ENCODE results near the gene RHBDD1. TPM values are rescaled to one million over a fixed set of nuclear protein-coding genes. Genes with fewer than 3 reads are reported as not detected.

RHBDD1 gene
- total and polyA plus RNA-seq, 2 donors: 11.5 to 62.0 TPM

- H3K27ac ChIP-seq (ENCODE audit: low read depth in 1 of 2, low read length in 1 of 2): no peak overlapping the region
- DNase-seq (ENCODE audit: low read depth in 6 of 9, low spot score in 9 of 9): no peak
- no peak overlapping the region for H3K4me3 ChIP-seq (ENCODE audit: low read length in 2 of 2)
- no peaks in the 10 kb centered on the region for H3K9me3 ChIP-seq (ENCODE audit: control insufficient read depth in 2 of 2, insufficient read depth in 1 of 2, low read length in 1 of 2)
- H3K4me1 ChIP-seq (ENCODE audit: control insufficient read depth in 2 of 2, insufficient read depth in 2 of 2, low read length in 2 of 2): no peaks in the 10 kb centered on the region
- H3K27me3 ChIP-seq (ENCODE audit: control insufficient read depth in 2 of 2, insufficient read depth in 1 of 2, low read length in 1 of 2): no peaks in the 10 kb centered on the region
- H3K36me3 ChIP-seq (ENCODE audit: control insufficient read depth in 2 of 2, insufficient read depth in 2 of 2, low read length in 1 of 2): peaks cover 0 to 11% of the 10 kb centered on the region in 2 donors
Observed at GRCh38 chr2:226884166-226884565, 48.3 kb downstream of the RHBDD1 start.

- DNase-seq (ENCODE audit: low read depth in 6 of 9, low spot score in 9 of 9): no peak
- Histone ChIP-seq H3K4me1 (ENCODE audit: control insufficient read depth in 2 of 2, insufficient read depth in 2 of 2, low read length in 2 of 2) (no peaks in the 10 kb centered on the region), H3K27ac (ENCODE audit: low read depth in 1 of 2, low read length in 1 of 2) (no peak overlapping the region), H3K4me3 (ENCODE audit: low read length in 2 of 2) (no peak overlapping the region), H3K9me3 (ENCODE audit: control insufficient read depth in 2 of 2, insufficient read depth in 1 of 2, low read length in 1 of 2) (no peaks in the 10 kb centered on the region), H3K36me3 (ENCODE audit: control insufficient read depth in 2 of 2, insufficient read depth in 2 of 2, low read length in 1 of 2) (peaks cover 0 to 9% of the 10 kb centered on the region in 2 donors), H3K27me3 (ENCODE audit: control insufficient read depth in 2 of 2, insufficient read depth in 1 of 2, low read length in 1 of 2) (no peaks in the 10 kb centered on the region)
- WGBS: 98% methylated on average over 8 of the region's 8 CpGs
Observed at GRCh38 chr2:226885769-226886435, 50.0 kb downstream of the RHBDD1 start.

GRCh38 chr2:226887940-226888339 lies 52.1 kb downstream of the RHBDD1 start:
- no peaks in the 10 kb centered on the region for H3K27me3 ChIP-seq (ENCODE audit: control insufficient read depth in 2 of 2, insufficient read depth in 1 of 2, low read length in 1 of 2)
- no peak overlapping the region for H3K4me3 ChIP-seq (ENCODE audit: low read length in 2 of 2)
- 88% methylated on average over 6 of the region's 6 CpGs for WGBS
- no peak for DNase-seq (ENCODE audit: low read depth in 6 of 9, low spot score in 9 of 9)
- H3K27ac ChIP-seq (ENCODE audit: low read depth in 1 of 2, low read length in 1 of 2): no peak overlapping the region
- no peaks in the 10 kb centered on the region for H3K9me3 ChIP-seq (ENCODE audit: control insufficient read depth in 2 of 2, insufficient read depth in 1 of 2, low read length in 1 of 2)
- H3K4me1 ChIP-seq (ENCODE audit: control insufficient read depth in 2 of 2, insufficient read depth in 2 of 2, low read length in 2 of 2): peaks cover 7 to 14% of the 10 kb centered on the region in 2 donors
- H3K36me3 ChIP-seq (ENCODE audit: control insufficient read depth in 2 of 2, insufficient read depth in 2 of 2, low read length in 1 of 2): peaks cover 0 to 8% of the 10 kb centered on the region in 2 donors

GRCh38 chr2:226888378-226888965 lies 52.6 kb downstream of the RHBDD1 start:
- Histone ChIP-seq H3K27me3 (ENCODE audit: control insufficient read depth in 2 of 2, insufficient read depth in 1 of 2, low read length in 1 of 2) (no peaks in the 10 kb centered on the region), H3K4me3 (ENCODE audit: low read length in 2 of 2) (no peak overlapping the region)
- 95% methylated on average over 2 of the region's 2 CpGs for WGBS

GRCh38 chr2:226888971-226889370 lies 53.1 kb downstream of the RHBDD1 start:
- no peak for DNase-seq (ENCODE audit: low read depth in 6 of 9, low spot score in 9 of 9)
- Histone ChIP-seq H3K4me1 (ENCODE audit: control insufficient read depth in 2 of 2, insufficient read depth in 2 of 2, low read length in 2 of 2) (peaks cover 7 to 15% of the 10 kb centered on the region in 2 donors), H3K9me3 (ENCODE audit: control insufficient read depth in 2 of 2, insufficient read depth in 1 of 2, low read length in 1 of 2) (no peaks in the 10 kb centered on the region), H3K4me3 (ENCODE audit: low read length in 2 of 2) (no peak overlapping the region), H3K27me3 (ENCODE audit: control insufficient read depth in 2 of 2, insufficient read depth in 1 of 2, low read length in 1 of 2) (no peaks in the 10 kb centered on the region), H3K36me3 (ENCODE audit: control insufficient read depth in 2 of 2, insufficient read depth in 2 of 2, low read length in 1 of 2) (peaks cover 0 to 9% of the 10 kb centered on the region in 2 donors), H3K27ac (ENCODE audit: low read depth in 1 of 2, low read length in 1 of 2) (no peak overlapping the region)
- WGBS: 97% methylated on average over 4 of the region's 4 CpGs

More at GRCh38 chr2:226888378-226888965, 52.6 kb downstream of the RHBDD1 start:
- Histone ChIP-seq H3K27ac (ENCODE audit: low read depth in 1 of 2, low read length in 1 of 2) (no peak overlapping the region), H3K4me1 (ENCODE audit: control insufficient read depth in 2 of 2, insufficient read depth in 2 of 2, low read length in 2 of 2) (peaks cover 7 to 15% of the 10 kb centered on the region in 2 donors), H3K36me3 (ENCODE audit: control insufficient read depth in 2 of 2, insufficient read depth in 2 of 2, low read length in 1 of 2) (peaks cover 0 to 8% of the 10 kb centered on the region in 2 donors), H3K9me3 (ENCODE audit: control insufficient read depth in 2 of 2, insufficient read depth in 1 of 2, low read length in 1 of 2) (no peaks in the 10 kb centered on the region)
- no peak for DNase-seq (ENCODE audit: low read depth in 6 of 9, low spot score in 9 of 9)

GRCh38 chr2:226890286-226890685 lies 54.4 kb downstream of the RHBDD1 start:
- Histone ChIP-seq H3K36me3 (ENCODE audit: control insufficient read depth in 2 of 2, insufficient read depth in 2 of 2, low read length in 1 of 2) (peaks cover 0 to 10% of the 10 kb centered on the region in 2 donors), H3K4me3 (ENCODE audit: low read length in 2 of 2) (no peak overlapping the region), H3K9me3 (ENCODE audit: control insufficient read depth in 2 of 2, insufficient read depth in 1 of 2, low read length in 1 of 2) (no peaks in the 10 kb centered on the region), H3K27ac (ENCODE audit: low read depth in 1 of 2, low read length in 1 of 2) (no peak overlapping the region), H3K4me1 (ENCODE audit: control insufficient read depth in 2 of 2, insufficient read depth in 2 of 2, low read length in 2 of 2) (peaks cover 11 to 18% of the 10 kb centered on the region in 2 donors), H3K27me3 (ENCODE audit: control insufficient read depth in 2 of 2, insufficient read depth in 1 of 2, low read length in 1 of 2) (no peaks in the 10 kb centered on the region)
- no peak for DNase-seq (ENCODE audit: low read depth in 6 of 9, low spot score in 9 of 9)
- WGBS: 96% methylated on average over 1 of the region's 1 CpG

- H3K4me3 ChIP-seq (ENCODE audit: low read length in 2 of 2): no peak overlapping the region
- WGBS: 79% methylated on average over 2 of the region's 2 CpGs
- peaks cover 11 to 18% of the 10 kb centered on the region in 2 donors for H3K4me1 ChIP-seq (ENCODE audit: control insufficient read depth in 2 of 2, insufficient read depth in 2 of 2, low read length in 2 of 2)
- peak in 2 of 9 donors; percentile 32 to 48 for DNase-seq (ENCODE audit: low read depth in 6 of 9, low spot score in 9 of 9)
- peak overlapping the region; percentile 12 to 36 for H3K27ac ChIP-seq (ENCODE audit: low read depth in 1 of 2, low read length in 1 of 2)
- no peaks in the 10 kb centered on the region for H3K9me3 ChIP-seq (ENCODE audit: control insufficient read depth in 2 of 2, insufficient read depth in 1 of 2, low read length in 1 of 2)
- H3K36me3 ChIP-seq (ENCODE audit: control insufficient read depth in 2 of 2, insufficient read depth in 2 of 2, low read length in 1 of 2): peaks cover 4 to 15% of the 10 kb centered on the region in 2 donors
- no peaks in the 10 kb centered on the region for H3K27me3 ChIP-seq (ENCODE audit: control insufficient read depth in 2 of 2, insufficient read depth in 1 of 2, low read length in 1 of 2)
Observed at GRCh38 chr2:226891780-226892590, 56.1 kb downstream of the RHBDD1 start.

- 97% methylated on average over 3 of the region's 3 CpGs for WGBS
Observed at GRCh38 chr2:226892729-226893128, 56.9 kb downstream of the RHBDD1 start.

GRCh38 chr2:226893216-226893615 lies 57.4 kb downstream of the RHBDD1 start:
- no peaks in the 10 kb centered on the region for H3K9me3 ChIP-seq (ENCODE audit: control insufficient read depth in 2 of 2, insufficient read depth in 1 of 2, low read length in 1 of 2)
- DNase-seq (ENCODE audit: low read depth in 6 of 9, low spot score in 9 of 9): no peak
- no peak overlapping the region for H3K4me3 ChIP-seq (ENCODE audit: low read length in 2 of 2)
- no peaks in the 10 kb centered on the region for H3K27me3 ChIP-seq (ENCODE audit: control insufficient read depth in 2 of 2, insufficient read depth in 1 of 2, low read length in 1 of 2)
- H3K27ac ChIP-seq (ENCODE audit: low read depth in 1 of 2, low read length in 1 of 2): no peak overlapping the region
- peaks cover 4 to 20% of the 10 kb centered on the region in 2 donors for H3K36me3 ChIP-seq (ENCODE audit: control insufficient read depth in 2 of 2, insufficient read depth in 2 of 2, low read length in 1 of 2)
- H3K4me1 ChIP-seq (ENCODE audit: control insufficient read depth in 2 of 2, insufficient read depth in 2 of 2, low read length in 2 of 2): peaks cover 11 to 18% of the 10 kb centered on the region in 2 donors
- 96% methylated on average over 4 of the region's 4 CpGs for WGBS

More at GRCh38 chr2:226892729-226893128, 56.9 kb downstream of the RHBDD1 start:
- peaks cover 11 to 18% of the 10 kb centered on the region in 2 donors for H3K4me1 ChIP-seq (ENCODE audit: control insufficient read depth in 2 of 2, insufficient read depth in 2 of 2, low read length in 2 of 2)
- no peaks in the 10 kb centered on the region for H3K9me3 ChIP-seq (ENCODE audit: control insufficient read depth in 2 of 2, insufficient read depth in 1 of 2, low read length in 1 of 2)
- no peak for DNase-seq (ENCODE audit: low read depth in 6 of 9, low spot score in 9 of 9)
- H3K27me3 ChIP-seq (ENCODE audit: control insufficient read depth in 2 of 2, insufficient read depth in 1 of 2, low read length in 1 of 2): no peaks in the 10 kb centered on the region
- no peak overlapping the region for H3K4me3 ChIP-seq (ENCODE audit: low read length in 2 of 2)
- H3K36me3 ChIP-seq (ENCODE audit: control insufficient read depth in 2 of 2, insufficient read depth in 2 of 2, low read length in 1 of 2): peaks cover 4 to 20% of the 10 kb centered on the region in 2 donors
- H3K27ac ChIP-seq (ENCODE audit: low read depth in 1 of 2, low read length in 1 of 2): peak overlapping the region in 1 of 2 donors; percentile 10

Measured in thymus (tissue), 11 donors.